ENCODE results near the gene PGA4.

GRCh38 chr11:61264795-61265194, 42.6 kb downstream of the PGA4 start:
- no peak for TF ChIP-seq CTCF (IDR thresholded peaks at IDR 0.05)
- no peak for TF ChIP-seq POLR2A (IDR thresholded peaks at IDR 0.05)

Measured in tibial nerve (tissue), 3 donors.